ENCODE measurements around the gene IGFBP4.

IGFBP4 gene

DNA sequence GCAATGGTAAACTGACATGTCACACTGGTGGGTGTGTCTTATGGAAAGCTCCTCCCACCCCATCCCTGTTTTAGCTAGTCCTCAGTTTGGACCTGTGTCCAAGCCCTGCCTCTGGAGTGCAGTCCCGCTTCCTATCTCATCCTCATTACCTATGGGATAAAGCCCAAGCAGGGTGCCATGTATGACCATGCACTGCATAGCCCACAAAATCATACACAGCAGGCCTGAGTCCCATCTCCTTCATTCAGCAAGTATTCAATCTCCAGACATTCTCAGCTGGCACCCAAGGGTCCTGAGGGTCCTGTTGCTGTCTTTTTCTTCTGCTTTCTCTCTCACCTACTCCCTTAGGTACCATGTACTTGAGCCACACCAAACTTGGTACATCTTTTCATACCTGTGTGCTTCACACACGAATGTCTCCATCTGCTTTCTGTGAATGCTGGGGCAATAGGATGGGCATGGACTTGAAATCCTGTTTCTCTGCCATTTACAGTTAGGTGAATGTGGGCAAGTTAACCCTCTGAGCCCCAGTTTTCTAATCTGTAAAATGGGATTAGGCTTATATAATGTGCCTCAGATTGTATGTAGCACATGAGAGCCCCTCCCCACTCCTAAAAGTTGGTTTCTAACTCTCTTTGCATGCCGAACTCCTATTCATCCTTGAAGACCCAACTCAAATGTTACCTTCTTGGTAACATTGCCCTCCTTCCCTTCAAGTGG, 29.6 kb downstream of the IGFBP4 start:
- no peak for DNase-seq

DNA sequence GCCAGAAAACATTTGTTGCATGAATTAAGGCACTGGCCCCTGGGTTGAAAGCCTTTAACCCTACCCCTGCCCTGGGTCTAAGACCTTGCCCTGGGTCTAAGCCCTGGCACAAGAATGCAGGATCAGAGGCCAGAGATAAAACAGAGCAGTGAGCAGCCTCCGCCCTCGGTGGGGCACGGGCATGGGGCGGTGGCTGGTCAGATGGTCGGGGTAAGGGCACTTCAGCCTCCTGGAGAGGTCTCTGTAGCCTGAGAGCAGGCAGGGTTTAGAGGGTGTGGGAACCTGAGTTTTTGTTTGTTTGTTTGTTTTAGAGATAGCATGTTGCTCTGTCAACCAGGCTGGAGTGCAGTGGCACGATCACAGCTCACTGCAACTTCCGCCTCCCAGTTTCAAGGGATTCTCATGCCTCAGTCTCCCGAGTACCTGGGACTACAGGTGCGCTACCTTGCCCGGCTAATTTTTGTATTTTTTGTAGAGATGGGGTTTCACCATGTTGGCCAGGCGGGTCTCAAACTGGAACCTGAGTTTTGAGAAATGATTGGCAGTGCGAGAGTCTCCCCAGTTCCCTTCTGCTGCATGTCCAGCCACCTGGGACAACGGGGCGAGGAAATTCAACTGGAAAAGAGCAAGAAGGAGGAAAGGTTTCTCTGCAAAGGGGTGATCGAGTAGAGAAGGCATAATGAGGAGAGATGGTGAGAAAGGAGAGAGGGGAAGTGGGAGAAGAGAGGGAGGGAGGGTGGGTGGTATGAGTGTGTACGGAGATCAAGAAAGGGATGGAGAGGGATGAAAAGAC, 30.5 kb downstream of the IGFBP4 start:
- DNase-seq, result no peak

GRCh38 chr17:40474419-40475002, 31.3 kb downstream of the IGFBP4 start:
- DNase-seq, result no peak

GRCh38 chr17:40475234-40475908, 32.1 kb downstream of the IGFBP4 start:
- no peak for DNase-seq

GRCh38 chr17:40477796-40478195, 34.5 kb downstream of the IGFBP4 start:
- DNase-seq, result no peak

DNA sequence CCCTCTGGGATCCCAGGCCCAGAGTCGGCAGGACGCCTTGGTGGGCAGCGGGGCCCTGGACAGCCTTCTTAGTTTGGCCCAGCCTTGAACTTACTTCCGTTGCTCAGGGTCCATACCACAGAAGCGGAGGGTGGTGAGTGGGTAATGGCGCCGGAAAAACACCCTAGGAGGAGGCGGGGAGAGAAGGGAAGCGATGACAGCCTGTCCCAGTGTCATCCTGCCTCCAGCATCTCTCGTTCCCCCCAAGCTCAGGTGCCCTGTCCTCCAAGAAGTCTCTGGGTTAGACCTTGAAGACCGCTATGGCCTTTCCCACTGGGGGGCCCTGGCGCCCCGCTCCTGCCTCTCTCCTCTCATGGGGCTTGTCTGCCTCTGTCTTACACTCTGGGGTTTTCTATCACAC, 35.2 kb downstream of the IGFBP4 start:
- DNase-seq, result no peak

DNA sequence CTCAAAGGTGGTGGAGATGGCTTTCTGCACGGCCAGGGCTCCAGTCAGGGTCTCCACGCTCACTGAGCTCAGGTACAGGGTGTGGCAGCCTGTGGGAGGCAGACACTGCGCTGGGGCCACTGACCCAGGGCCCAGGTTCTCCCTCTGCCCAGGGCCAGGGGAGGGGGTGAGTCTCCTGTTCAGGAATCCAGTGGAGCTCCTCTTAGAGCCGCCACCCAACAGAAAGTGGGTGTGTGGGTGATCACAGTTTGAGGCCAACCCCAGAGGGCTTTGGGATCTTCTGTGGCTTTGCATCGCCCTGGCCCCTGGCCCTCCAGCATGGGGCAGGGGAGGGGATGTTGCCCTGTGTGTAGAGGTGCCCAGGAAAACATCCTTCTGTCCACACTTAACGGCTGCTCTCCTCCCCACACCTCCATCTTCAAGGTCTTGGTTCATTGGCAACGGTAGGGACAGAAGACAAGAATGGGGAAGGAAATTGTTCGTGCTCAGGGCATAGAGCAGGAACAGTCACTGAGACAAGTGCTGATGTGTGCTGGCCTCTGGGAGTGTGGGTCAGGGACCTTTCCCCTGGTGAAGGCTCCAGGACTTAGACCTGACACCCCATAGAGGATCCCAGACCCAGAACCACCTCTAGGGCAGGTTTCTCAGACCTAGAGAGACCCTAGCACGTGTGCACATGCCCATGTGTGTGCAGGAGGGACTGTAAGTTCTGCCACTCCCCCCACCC, 36.7 kb downstream of the IGFBP4 start:
- DNase-seq, result no peak

GRCh38 chr17:40480501-40481003, 37.3 kb downstream of the IGFBP4 start:
- peak; percentile 77 for DNase-seq

DNA sequence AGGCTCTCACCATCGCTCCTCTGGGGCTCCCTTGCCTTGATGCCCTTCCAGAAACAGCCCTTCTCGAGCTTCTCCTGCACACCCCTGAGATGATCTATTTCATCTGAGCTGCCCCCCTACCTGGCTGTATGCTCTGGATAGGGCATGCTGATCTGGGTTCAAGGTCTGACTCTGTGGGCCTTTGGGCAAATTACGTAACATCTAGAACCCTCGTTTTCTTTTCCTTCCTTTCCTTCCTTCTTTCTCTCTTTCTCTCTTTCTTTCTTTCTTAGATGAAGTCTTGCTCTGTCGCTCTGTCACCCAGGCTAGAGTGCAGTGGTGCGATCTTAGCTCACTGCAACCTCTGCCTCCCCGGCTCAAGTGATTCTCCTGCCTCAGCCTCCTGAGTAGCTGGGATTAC, 37.9 kb downstream of the IGFBP4 start:
- no peak for DNase-seq

- no peak for DNase-seq
These were observed 39.5 kb downstream of the IGFBP4 start for GRCh38 chr17:40482722-40483121.

- no peak for DNase-seq
These were observed 40.4 kb downstream of the IGFBP4 start for GRCh38 chr17:40483679-40484078.

GRCh38 chr17:40484285-40484972, 41.2 kb downstream of the IGFBP4 start:
- no peak for DNase-seq

GRCh38 chr17:40484973-40485530, 41.8 kb downstream of the IGFBP4 start:
- no peak for DNase-seq

GRCh38 chr17:40485851-40486521, 42.7 kb downstream of the IGFBP4 start:
- peak; percentile 21 for DNase-seq

- no peak for DNase-seq
These were observed 43.5 kb downstream of the IGFBP4 start for GRCh38 chr17:40486522-40487370.

DNA sequence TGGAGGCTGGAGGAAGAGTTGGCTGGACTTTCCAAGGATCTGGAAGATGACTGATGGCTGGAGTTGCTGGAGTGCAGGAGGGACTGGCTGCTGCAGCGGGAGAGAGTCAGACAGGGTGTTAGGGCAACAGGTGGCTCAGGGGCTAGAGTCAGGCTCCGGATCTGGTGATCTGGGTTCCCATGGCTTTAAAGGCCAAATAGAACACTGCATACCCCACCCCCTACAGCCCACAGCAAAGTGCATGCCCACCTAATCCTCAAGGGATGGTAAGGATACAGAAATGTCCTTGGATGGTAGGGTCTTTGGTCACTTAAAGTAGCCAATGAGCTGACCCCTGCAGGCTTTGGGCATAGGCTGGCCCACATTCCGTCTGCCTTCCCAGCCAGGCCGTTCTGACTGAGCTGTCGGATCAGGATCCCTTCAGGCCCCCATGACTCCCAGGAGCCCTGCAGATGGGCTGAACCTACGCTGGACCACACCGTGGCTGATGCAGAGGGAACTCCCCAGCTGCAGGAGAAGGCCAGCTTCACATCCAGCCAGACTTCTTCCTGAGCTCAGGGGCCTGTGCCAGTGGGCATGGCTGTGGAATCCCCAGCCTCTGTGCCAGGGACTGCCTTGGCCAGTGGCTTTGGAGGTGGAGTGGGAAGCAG, 44.2 kb downstream of the IGFBP4 start:
- DNase-seq, result no peak

DNA sequence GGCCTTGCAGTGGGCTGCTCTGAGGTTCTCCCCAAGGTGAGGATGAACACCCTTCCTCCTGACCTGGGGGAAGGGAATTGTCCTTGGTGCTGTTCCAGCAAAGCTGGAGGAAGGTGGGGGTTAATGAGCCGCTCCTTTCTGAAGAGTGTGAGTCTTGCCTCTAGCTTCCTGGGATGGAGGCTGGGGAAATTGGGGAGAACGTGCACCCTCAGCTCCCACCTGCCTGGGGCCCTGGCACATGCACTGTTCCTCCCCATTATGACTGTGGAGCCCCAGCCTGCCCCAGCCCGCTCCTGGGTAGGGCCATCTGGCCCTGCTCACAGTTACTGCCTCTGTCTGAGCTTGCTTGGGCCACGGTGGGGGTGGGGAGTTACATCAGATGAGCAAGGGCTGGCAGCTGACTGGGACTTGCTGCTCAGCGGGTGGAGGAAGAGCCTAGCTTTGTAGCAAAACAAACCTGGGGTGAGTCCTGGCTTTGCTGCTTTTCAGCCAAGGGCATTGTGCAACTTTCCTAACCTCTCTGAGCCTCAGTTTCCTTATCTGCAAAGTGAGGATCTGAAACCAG, 47.1 kb downstream of the IGFBP4 start:
- no peak for DNase-seq

- no peak for DNase-seq
These were observed 47.7 kb downstream of the IGFBP4 start for GRCh38 chr17:40490982-40491381.

DNA sequence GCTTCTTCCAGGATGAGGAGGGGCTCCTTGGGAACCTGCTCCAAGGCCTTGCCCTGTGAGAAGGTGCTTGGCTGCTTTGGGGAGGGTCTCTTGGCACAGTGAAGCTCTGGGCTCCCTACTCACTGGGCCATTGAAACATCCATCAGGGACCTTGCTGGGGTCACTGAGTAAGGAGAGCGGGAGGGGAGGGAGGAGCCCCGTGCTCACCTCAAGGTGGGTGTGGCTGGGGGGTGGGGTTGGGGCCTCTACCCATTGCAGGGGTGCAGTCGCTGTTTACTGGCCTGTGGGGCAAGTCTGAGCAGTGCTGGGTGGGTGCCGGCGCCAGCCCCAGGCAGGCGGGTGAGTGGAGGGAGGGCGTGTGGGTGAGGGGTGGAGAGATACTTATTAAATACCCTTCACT, 48.2 kb downstream of the IGFBP4 start:
- DNase-seq, result no peak
